HepG2 (cell line): ENCODE measurements around the gene ENO2. TPM values are rescaled to one million over a fixed set of nuclear protein-coding genes. Genes with fewer than 3 reads are reported as not detected.

ENCODE experiments used
- ARNT2 ChIP-seq: sonication (generic); formaldehyde crosslinking; IDR thresholded peaks from 2 replicates; pipeline ENCODE4 v1.8.0; 2022; ENCODE audit warnings: mild to moderate bottlenecking, low read depth, missing genetic modification reagents, moderate library complexity
- CHD2 ChIP-seq: IDR thresholded peaks from 2 replicates; pipeline ENCODE4 v1.6.1; 2011; ENCODE audit warnings: low read depth, low read length, improper control_type of control experiment
- FOXK1 ChIP-seq: sonication (generic); formaldehyde crosslinking; IDR thresholded peaks from 2 replicates; pipeline ENCODE4 v1.4.0; 2020; ENCODE audit warnings: low read depth, missing genetic modification reagents, borderline replicate concordance
- SOX6 ChIP-seq, 2 experiments: fragments of 450-650 bp in 1 of 2; sonication (generic) in 1 of 2; formaldehyde crosslinking in 1 of 2; IDR thresholded peaks; 2 replicates each; pipeline versions ENCODE4 v1.4.0 to v1.6.1; 2017 to 2020; ENCODE audit warnings: antibody characterized with exemption in 1 of 2, mild to moderate bottlenecking in 1 of 2, missing genetic modification reagents in 1 of 2
- SYNCRIP ChIP-seq: fragments of 200-400 bp; formaldehyde crosslinking; IDR thresholded peaks from 2 replicates; pipeline ENCODE4 v1.6.1; 2018; ENCODE audit warnings: mild to moderate bottlenecking, low read depth, low read length; ENCODE audit not compliant: insufficient read depth
- ZNF160 ChIP-seq: sonication (generic); formaldehyde crosslinking; IDR thresholded peaks from 2 replicates; pipeline ENCODE4 v1.8.0; 2022; ENCODE audit warnings: mild to moderate bottlenecking, inconsistent platforms, missing genetic modification reagents
- ZNF468 ChIP-seq: sonication (generic); formaldehyde crosslinking; IDR thresholded peaks from 2 replicates; pipeline ENCODE4 v1.8.0; 2022; ENCODE audit warnings: mild to moderate bottlenecking, moderate library complexity, missing genetic modification reagents
- ZNF746 ChIP-seq: sonication (generic); formaldehyde crosslinking; IDR thresholded peaks from 2 replicates; pipeline ENCODE4 v1.8.0; 2022; ENCODE audit warnings: mild to moderate bottlenecking, missing genetic modification reagents
- ZNF749 ChIP-seq: sonication (generic); formaldehyde crosslinking; IDR thresholded peaks from 2 replicates; pipeline ENCODE4 v1.8.0; 2022; ENCODE audit warnings: mild to moderate bottlenecking, missing genetic modification reagents, moderate library complexity, borderline replicate concordance
- ZNF891 ChIP-seq: sonication (generic); formaldehyde crosslinking; IDR thresholded peaks from 2 replicates; pipeline ENCODE4 v1.5.0; 2020; ENCODE audit warnings: mild to moderate bottlenecking, missing genetic modification reagents
- polyA plus RNA-seq, 8 experiments: library from polyadenylated mRNA; depleted of rRNA in 3 of 8; stranded (reverse) in 7 of 8; unstranded in 1 of 8; fragments of >200 nt; fragmentation: Illumina TruSeq in 4 of 8; extraction: Trizol in 4 of 8; gene quantifications; 2 replicates each; pipeline versions ENCODE4 v1.2.1 to v1.2.3, GENCODE V29; 2011 to 2016; ENCODE audit warnings: low read depth in 4 of 8, missing spikeins in 1 of 8, mixed read lengths in 1 of 8; ENCODE audit not compliant: insufficient read depth in 1 of 8
- total RNA-seq, 5 experiments: library from RNA; depleted of rRNA; stranded (reverse); fragments of >200 nt; fragmentation: Illumina TruSeq; extraction: Trizol; gene quantifications; 2 replicates each; pipeline ENCODE4 v1.2.3, GENCODE V29; 2016; ENCODE audit warnings: low read depth in 1 of 5
- TF ChIP-seq, protein P1 (sequence below), 2 experiments: fragments of 450-650 bp in 1 of 2; sonication (generic) in 1 of 2; formaldehyde crosslinking in 1 of 2; IDR thresholded peaks; 2 replicates each; pipeline versions ENCODE4 v1.6.1 to v1.8.0; 2016 to 2022; ENCODE audit warnings: antibody characterized with exemption in 1 of 2, mild to moderate bottlenecking in 1 of 2, missing genetic modification reagents in 1 of 2
- TF ChIP-seq, protein P2 (sequence below): sonication (generic); formaldehyde crosslinking; IDR thresholded peaks from 2 replicates; pipeline ENCODE4 v1.9.0; 2021; ENCODE audit warnings: missing genetic modification reagents, borderline replicate concordance
- TF ChIP-seq, protein P3 (sequence below): sonication (generic); formaldehyde crosslinking; IDR thresholded peaks from 2 replicates; pipeline ENCODE4 v1.5.1; 2020; ENCODE audit warnings: mild to moderate bottlenecking, missing genetic modification reagents, moderate library complexity

The ENO2 gene
- total and polyA plus RNA-seq, 2 of the 13 experiments (the other 11 are each of a cell fraction or from before 2014, with no cell fraction given): 19.3 to 136 TPM

GRCh38 chr12:6927379-6928021 is 13.1 kb downstream of the ENO2 start, which contains the start of gene ATN1 (continued):
- TF ChIP-seq, protein P1, sequence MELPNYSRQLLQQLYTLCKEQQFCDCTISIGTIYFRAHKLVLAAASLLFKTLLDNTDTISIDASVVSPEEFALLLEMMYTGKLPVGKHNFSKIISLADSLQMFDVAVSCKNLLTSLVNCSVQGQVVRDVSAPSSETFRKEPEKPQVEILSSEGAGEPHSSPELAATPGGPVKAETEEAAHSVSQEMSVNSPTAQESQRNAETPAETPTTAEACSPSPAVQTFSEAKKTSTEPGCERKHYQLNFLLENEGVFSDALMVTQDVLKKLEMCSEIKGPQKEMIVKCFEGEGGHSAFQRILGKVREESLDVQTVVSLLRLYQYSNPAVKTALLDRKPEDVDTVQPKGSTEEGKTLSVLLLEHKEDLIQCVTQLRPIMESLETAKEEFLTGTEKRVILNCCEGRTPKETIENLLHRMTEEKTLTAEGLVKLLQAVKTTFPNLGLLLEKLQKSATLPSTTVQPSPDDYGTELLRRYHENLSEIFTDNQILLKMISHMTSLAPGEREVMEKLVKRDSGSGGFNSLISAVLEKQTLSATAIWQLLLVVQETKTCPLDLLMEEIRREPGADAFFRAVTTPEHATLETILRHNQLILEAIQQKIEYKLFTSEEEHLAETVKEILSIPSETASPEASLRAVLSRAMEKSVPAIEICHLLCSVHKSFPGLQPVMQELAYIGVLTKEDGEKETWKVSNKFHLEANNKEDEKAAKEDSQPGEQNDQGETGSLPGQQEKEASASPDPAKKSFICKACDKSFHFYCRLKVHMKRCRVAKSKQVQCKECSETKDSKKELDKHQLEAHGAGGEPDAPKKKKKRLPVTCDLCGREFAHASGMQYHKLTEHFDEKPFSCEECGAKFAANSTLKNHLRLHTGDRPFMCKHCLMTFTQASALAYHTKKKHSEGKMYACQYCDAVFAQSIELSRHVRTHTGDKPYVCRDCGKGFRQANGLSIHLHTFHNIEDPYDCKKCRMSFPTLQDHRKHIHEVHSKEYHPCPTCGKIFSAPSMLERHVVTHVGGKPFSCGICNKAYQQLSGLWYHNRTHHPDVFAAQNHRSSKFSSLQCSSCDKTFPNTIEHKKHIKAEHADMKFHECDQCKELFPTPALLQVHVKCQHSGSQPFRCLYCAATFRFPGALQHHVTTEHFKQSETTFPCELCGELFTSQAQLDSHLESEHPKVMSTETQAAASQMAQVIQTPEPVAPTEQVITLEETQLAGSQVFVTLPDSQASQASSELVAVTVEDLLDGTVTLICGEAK (IDR thresholded peaks at IDR 0.05): no peak
- TF ChIP-seq, protein P1 (CRISPR knock-in tag; IDR thresholded peaks at IDR 0.05): no peak
- TF ChIP-seq ZNF891: no peak
- peak; percentile 60; the same call in 1 of the 2 replicates for TF ChIP-seq ZNF746 (CRISPR knock-in tag)
- TF ChIP-seq SOX6 (IDR thresholded peaks at IDR 0.05): no peak
- TF ChIP-seq SOX6 (CRISPR knock-in tag; IDR thresholded peaks at IDR 0.05): no peak
- TF ChIP-seq FOXK1 (CRISPR knock-in tag): no peak
- no peak for TF ChIP-seq ARNT2
- TF ChIP-seq, protein P2, sequence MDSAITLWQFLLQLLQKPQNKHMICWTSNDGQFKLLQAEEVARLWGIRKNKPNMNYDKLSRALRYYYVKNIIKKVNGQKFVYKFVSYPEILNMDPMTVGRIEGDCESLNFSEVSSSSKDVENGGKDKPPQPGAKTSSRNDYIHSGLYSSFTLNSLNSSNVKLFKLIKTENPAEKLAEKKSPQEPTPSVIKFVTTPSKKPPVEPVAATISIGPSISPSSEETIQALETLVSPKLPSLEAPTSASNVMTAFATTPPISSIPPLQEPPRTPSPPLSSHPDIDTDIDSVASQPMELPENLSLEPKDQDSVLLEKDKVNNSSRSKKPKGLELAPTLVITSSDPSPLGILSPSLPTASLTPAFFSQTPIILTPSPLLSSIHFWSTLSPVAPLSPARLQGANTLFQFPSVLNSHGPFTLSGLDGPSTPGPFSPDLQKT: no peak
- no peak for TF ChIP-seq SYNCRIP
- no peak for TF ChIP-seq ZNF468 (CRISPR knock-in tag)
- TF ChIP-seq ZNF749: no peak
- TF ChIP-seq CHD2: no peak
- no peak for TF ChIP-seq ZNF160
- TF ChIP-seq, protein P3, sequence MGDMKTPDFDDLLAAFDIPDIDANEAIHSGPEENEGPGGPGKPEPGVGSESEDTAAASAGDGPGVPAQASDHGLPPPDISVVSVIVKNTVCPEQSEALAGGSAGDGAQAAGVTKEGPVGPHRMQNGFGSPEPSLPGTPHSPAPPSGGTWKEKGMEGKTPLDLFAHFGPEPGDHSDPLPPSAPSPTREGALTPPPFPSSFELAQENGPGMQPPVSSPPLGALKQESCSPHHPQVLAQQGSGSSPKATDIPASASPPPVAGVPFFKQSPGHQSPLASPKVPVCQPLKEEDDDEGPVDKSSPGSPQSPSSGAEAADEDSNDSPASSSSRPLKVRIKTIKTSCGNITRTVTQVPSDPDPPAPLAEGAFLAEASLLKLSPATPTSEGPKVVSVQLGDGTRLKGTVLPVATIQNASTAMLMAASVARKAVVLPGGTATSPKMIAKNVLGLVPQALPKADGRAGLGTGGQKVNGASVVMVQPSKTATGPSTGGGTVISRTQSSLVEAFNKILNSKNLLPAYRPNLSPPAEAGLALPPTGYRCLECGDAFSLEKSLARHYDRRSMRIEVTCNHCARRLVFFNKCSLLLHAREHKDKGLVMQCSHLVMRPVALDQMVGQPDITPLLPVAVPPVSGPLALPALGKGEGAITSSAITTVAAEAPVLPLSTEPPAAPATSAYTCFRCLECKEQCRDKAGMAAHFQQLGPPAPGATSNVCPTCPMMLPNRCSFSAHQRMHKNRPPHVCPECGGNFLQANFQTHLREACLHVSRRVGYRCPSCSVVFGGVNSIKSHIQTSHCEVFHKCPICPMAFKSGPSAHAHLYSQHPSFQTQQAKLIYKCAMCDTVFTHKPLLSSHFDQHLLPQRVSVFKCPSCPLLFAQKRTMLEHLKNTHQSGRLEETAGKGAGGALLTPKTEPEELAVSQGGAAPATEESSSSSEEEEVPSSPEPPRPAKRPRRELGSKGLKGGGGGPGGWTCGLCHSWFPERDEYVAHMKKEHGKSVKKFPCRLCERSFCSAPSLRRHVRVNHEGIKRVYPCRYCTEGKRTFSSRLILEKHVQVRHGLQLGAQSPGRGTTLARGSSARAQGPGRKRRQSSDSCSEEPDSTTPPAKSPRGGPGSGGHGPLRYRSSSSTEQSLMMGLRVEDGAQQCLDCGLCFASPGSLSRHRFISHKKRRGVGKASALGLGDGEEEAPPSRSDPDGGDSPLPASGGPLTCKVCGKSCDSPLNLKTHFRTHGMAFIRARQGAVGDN (CRISPR knock-in tag): peak; percentile 68
